Progenitor cell of endocrine pancreas (in vitro differentiated cells): ENCODE results near the gene GP1BA. TPM values are rescaled to one million over a fixed set of nuclear protein-coding genes. Genes with fewer than 3 reads are reported as not detected.
A peak's percentile ranks its signal among the peaks of the same experiment; 100 is the strongest.

Experiments
- DNase-seq: peaks from one replicate; pipeline ENCODE4 v3.0.0; 2021; ENCODE audit warnings: low spot score; ENCODE audit not compliant: unreplicated experiment
- H3K27ac Mint-ChIP-seq: 2 replicates; pipeline ENCODE4 v1.8.0; 2021; ENCODE audit warnings: mild to moderate bottlenecking, moderate library complexity, mixed read lengths
- H3K27me3 Mint-ChIP-seq: 2 replicates; pipeline ENCODE4 v1.8.0; 2021; ENCODE audit warnings: mixed read lengths
- H3K36me3 Mint-ChIP-seq: 2 replicates; pipeline ENCODE4 v1.8.0; 2022; ENCODE audit warnings: mixed read lengths; ENCODE audit not compliant: insufficient read depth
- H3K4me1 Mint-ChIP-seq: 2 replicates; pipeline ENCODE4 v1.8.0; 2021; ENCODE audit warnings: low read depth, mixed read lengths
- H3K4me3 Mint-ChIP-seq: 2 replicates; pipeline ENCODE4 v1.8.0; 2021; ENCODE audit warnings: low read depth, mild to moderate bottlenecking, moderate library complexity, mixed read lengths
- H3K9me3 Mint-ChIP-seq: 2 replicates; pipeline ENCODE4 v1.8.0; 2021; ENCODE audit warnings: low read depth, mixed read lengths
- total RNA-seq: library from RNA; stranded (reverse); gene quantifications from 2 replicates; pipeline ENCODE4 v1.2.1, GENCODE V29; 2021
- TF ChIP-seq, protein P1 (sequence below): fragments of 200-600 bp; sonication (generic); IDR thresholded peaks from one replicate; pipeline ENCODE4 v1.5.0; 2021; ENCODE audit warnings: antibody characterized with exemption, mild to moderate bottlenecking; ENCODE audit not compliant: unreplicated experiment

Gene GP1BA
- total RNA-seq, 1 donor from 2014 or later: not detected

DNA sequence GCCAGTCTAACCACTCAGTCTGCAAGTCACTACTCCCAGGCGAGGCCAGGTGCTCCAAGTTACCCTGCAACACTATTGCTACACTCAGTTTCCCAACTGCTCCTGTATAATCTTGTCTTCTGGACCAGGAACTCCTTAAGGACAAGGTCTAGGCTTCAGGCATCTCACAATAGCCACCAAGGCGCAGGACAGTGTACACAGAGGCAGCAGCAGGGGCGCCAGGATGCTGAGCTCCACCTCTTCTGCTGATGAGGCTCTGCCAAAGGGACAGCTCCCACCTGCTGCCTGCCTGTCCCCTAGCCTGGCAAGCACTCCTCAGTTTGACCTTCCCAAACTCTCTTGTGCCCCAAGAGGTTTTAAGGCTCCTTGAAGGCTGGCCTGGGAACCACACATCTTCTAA lies 4.4 kb downstream of the GP1BA start:
- TF ChIP-seq, protein P1, sequence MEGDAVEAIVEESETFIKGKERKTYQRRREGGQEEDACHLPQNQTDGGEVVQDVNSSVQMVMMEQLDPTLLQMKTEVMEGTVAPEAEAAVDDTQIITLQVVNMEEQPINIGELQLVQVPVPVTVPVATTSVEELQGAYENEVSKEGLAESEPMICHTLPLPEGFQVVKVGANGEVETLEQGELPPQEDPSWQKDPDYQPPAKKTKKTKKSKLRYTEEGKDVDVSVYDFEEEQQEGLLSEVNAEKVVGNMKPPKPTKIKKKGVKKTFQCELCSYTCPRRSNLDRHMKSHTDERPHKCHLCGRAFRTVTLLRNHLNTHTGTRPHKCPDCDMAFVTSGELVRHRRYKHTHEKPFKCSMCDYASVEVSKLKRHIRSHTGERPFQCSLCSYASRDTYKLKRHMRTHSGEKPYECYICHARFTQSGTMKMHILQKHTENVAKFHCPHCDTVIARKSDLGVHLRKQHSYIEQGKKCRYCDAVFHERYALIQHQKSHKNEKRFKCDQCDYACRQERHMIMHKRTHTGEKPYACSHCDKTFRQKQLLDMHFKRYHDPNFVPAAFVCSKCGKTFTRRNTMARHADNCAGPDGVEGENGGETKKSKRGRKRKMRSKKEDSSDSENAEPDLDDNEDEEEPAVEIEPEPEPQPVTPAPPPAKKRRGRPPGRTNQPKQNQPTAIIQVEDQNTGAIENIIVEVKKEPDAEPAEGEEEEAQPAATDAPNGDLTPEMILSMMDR: no peak
- no peak overlapping the region for H3K27ac Mint-ChIP-seq
- peaks cover 5% of the 10 kb centered on the region for H3K36me3 Mint-ChIP-seq
- H3K4me1 Mint-ChIP-seq: peaks cover 16% of the 10 kb centered on the region
- H3K9me3 Mint-ChIP-seq: no peaks in the 10 kb centered on the region
- no peak overlapping the region for H3K4me3 Mint-ChIP-seq
- no peak for DNase-seq
- H3K27me3 Mint-ChIP-seq: no peaks in the 10 kb centered on the region

DNA sequence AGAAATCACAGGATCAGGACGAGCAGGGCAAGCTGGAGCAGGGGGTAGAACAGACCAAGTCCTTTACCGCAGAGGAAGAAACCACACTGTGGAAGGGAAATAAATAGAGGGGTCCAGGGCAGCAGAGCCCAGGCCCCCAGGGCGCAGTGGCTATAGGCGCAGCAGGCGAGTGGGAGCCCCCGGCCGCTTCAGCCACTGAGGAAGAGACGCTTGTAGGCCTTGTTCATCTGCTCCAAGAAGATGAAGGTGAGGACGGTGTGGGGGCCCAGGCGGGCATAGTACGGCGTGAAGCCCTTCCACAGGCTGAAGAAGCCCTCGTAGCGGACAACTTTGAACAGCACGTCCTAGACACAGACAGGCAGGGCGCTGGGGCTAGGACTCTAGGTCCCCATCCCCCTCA lies 5.5 kb downstream of the GP1BA start:
- no peak overlapping the region for H3K4me3 Mint-ChIP-seq
- H3K36me3 Mint-ChIP-seq: peaks cover 5% of the 10 kb centered on the region
- no peak for DNase-seq
- no peaks in the 10 kb centered on the region for H3K27me3 Mint-ChIP-seq
- TF ChIP-seq, protein P1: no peak
- no peak overlapping the region for H3K27ac Mint-ChIP-seq
- H3K9me3 Mint-ChIP-seq: no peaks in the 10 kb centered on the region
- H3K4me1 Mint-ChIP-seq: peaks cover 21% of the 10 kb centered on the region

DNA sequence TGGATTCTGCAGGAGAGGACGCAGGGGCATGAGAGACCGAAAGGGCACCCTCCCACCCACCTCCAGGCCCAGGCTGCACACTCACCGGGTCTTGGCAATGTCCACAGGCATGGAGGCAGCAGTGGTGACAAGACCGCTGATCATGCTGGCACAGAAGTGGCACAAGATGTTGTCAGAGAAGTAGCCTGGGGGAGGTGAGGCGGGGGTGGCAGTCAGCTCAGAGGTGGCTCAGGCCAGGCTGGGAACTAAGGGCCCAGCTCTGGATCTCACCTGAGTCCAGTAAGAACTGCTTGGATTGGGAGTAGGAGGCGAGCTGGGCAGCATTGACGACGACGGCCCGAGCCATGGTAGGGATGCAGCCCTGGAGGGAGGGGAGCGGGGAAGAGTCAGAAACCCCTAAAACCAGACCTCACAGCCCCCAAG lies 6.0 kb downstream of the GP1BA start:
- H3K36me3 Mint-ChIP-seq: peaks cover 5% of the 10 kb centered on the region
- H3K27ac Mint-ChIP-seq: peak overlapping the region; percentile 94
- TF ChIP-seq, protein P1: no peak
- H3K4me3 Mint-ChIP-seq: peak overlapping the region; percentile 85
- peaks cover 21% of the 10 kb centered on the region for H3K4me1 Mint-ChIP-seq
- no peaks in the 10 kb centered on the region for H3K27me3 Mint-ChIP-seq
- H3K9me3 Mint-ChIP-seq: no peaks in the 10 kb centered on the region
- no peak for DNase-seq

DNA sequence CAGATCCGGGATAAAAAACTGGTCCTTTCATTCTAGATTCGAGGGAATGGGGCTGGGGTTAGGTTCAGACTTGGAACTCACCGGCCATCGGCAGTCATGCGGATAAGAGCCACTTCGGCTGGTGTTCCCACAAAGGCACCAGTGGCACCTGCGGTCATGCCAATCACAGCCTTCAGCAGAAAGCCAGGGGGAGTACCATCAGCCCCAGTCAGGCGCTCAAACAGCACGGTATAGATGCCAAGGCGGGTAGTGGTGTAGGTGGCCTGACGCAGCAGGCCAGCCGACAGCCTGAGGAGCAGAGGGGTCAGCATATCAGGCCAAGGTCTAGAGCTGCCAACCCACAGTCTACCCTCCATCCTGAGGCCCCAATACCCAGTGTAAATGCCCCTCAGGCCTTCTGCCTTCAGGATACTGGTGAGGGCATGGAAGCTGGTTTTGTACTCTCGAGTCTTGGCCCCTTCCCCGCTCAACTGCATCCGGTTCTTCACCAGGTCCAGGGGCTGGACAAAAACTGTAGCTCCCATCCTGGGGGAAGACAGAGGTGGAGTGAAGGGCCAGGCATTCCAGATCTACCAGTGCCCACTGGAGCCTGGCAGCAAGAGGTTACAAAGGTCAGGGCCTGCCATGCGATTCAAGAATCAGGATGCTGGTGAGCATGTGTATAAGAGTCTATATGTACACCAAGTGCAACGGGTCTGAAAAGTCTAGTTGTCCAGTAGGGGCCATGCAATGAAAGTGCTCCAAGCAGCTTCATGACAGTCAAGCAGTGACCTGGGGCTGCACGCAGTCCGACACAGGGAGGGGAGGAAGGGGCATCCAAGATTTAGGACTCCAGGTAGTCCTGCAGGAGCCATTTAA lies 6.8 kb downstream of the GP1BA start:
- peaks cover 5% of the 10 kb centered on the region for H3K36me3 Mint-ChIP-seq
- TF ChIP-seq, protein P1: no peak
- DNase-seq: no peak
- H3K27me3 Mint-ChIP-seq: no peaks in the 10 kb centered on the region
- peak overlapping the region; percentile 85 for H3K4me3 Mint-ChIP-seq
- peaks cover 21% of the 10 kb centered on the region for H3K4me1 Mint-ChIP-seq
- H3K9me3 Mint-ChIP-seq: no peaks in the 10 kb centered on the region
- peak overlapping the region; percentile 94 for H3K27ac Mint-ChIP-seq

DNA sequence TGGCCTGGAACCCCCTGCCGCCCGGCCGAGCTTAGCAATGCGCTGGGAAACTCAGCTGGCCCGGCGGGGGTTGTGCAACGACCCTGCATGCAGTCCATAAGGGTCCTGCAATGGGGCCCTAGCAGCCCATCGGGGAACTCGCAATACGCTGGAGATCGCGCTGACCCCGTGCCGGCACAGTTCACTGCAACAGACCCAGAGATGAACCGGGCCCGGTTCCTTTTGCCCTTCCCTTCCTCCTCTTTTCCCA lies 7.4 kb downstream of the GP1BA start:
- H3K36me3 Mint-ChIP-seq: peaks cover 7% of the 10 kb centered on the region

More for the DNA sequence above, 7.4 kb downstream of the GP1BA start:
- Mint-ChIP-seq H3K27me3 (no peaks in the 10 kb centered on the region), H3K9me3 (no peaks in the 10 kb centered on the region), H3K4me3 (peak overlapping the region; percentile 85), H3K4me1 (peaks cover 21% of the 10 kb centered on the region), H3K27ac (peak overlapping the region; percentile 94)
- TF ChIP-seq, protein P1: no peak
- peak; percentile 33 for DNase-seq
